Right kidney (tissue), 1 donor: Measurements from ENCODE around the gene ADAP1.
A peak's percentile ranks its signal among the peaks of the same experiment; 100 is the strongest.
"Not testable (repeated sequence)": the region's sequence is repeated elsewhere in the genome, so short reads cannot be mapped to it uniquely, and the experiment has no call there.

ENCODE experiments used
- DNase-seq: peaks from one replicate; pipeline ENCODE4 v3.0.0-alpha.2; 2016

Gene ADAP1

GRCh38 chr7:975702-976473, 21.4 kb upstream of the ADAP1 start:
- DNase-seq = no peak

- peak; percentile 79 for DNase-seq
These were observed 20.6 kb upstream of the ADAP1 start, which contains the start of gene COX19 for GRCh38 chr7:974820-975681. Gene COX19 (minus strand): TSS chr7:975549. CDS start chr7:975509, 40 bp downstream.

- no peak for DNase-seq
These were observed 19.7 kb upstream of the ADAP1 start for GRCh38 chr7:974172-974571.

GRCh38 chr7:973312-973711, 18.8 kb upstream of the ADAP1 start:
- DNase-seq = no peak

GRCh38 chr7:972676-973309, 18.3 kb upstream of the ADAP1 start:
- DNase-seq = no peak

GRCh38 chr7:972110-972509, 17.6 kb upstream of the ADAP1 start:
- DNase-seq = no peak

GRCh38 chr7:970744-971143, 16.3 kb upstream of the ADAP1 start:
- no peak for DNase-seq

- DNase-seq = no peak
These were observed 14.9 kb upstream of the ADAP1 start for GRCh38 chr7:969403-969802.

GRCh38 chr7:968205-969105, 14.0 kb upstream of the ADAP1 start:
- no peak for DNase-seq

GRCh38 chr7:967361-968082, 13.0 kb upstream of the ADAP1 start:
- no peak for DNase-seq

- DNase-seq = no peak
These were observed 12.0 kb upstream of the ADAP1 start for GRCh38 chr7:966291-967069.

GRCh38 chr7:964401-965231, 10.1 kb upstream of the ADAP1 start:
- DNase-seq = no peak

GRCh38 chr7:963236-964078, 9.0 kb upstream of the ADAP1 start:
- DNase-seq = no peak

GRCh38 chr7:962401-963081, 8.1 kb upstream of the ADAP1 start:
- no peak for DNase-seq

- no peak for DNase-seq
These were observed 7.3 kb upstream of the ADAP1 start for GRCh38 chr7:961546-962400.

- DNase-seq = not testable (repeated sequence)
These were observed 6.5 kb upstream of the ADAP1 start for GRCh38 chr7:960972-961371.
